WI38 (cell line): ENCODE measurements around the gene MBD4.

Source experiments
- H3K4me3 ChIP-seq: 2 replicates; pipeline ENCODE4 v1.5.1; 2011; ENCODE audit warnings: low read depth, mild to moderate bottlenecking, control low read depth, low read length
- CTCF ChIP-seq: IDR thresholded peaks from 2 replicates; pipeline ENCODE4 v1.5.1; 2012; ENCODE audit warnings: low read depth, mild to moderate bottlenecking, control low read depth, low read length

Gene MBD4

GRCh38 chr3:129422897-129423296 is 16.9 kb downstream of the MBD4 start:
- no peak overlapping the region for H3K4me3 ChIP-seq
- TF ChIP-seq CTCF: no peak

- no peak for TF ChIP-seq CTCF
- no peak overlapping the region for H3K4me3 ChIP-seq
These were observed 17.6 kb downstream of the MBD4 start for GRCh38 chr3:129421988-129422745.

- H3K4me3 ChIP-seq: no peak overlapping the region
- TF ChIP-seq CTCF: no peak
These were observed 18.4 kb downstream of the MBD4 start for GRCh38 chr3:129421236-129421883.

- no peak overlapping the region for H3K4me3 ChIP-seq
- no peak for TF ChIP-seq CTCF
These were observed 20.3 kb downstream of the MBD4 start for GRCh38 chr3:129419476-129419875.

- no peak for TF ChIP-seq CTCF
- no peak overlapping the region for H3K4me3 ChIP-seq
These were observed 21.4 kb downstream of the MBD4 start for GRCh38 chr3:129418041-129418973.

- no peak for TF ChIP-seq CTCF
- no peak overlapping the region for H3K4me3 ChIP-seq
These were observed 22.4 kb downstream of the MBD4 start for GRCh38 chr3:129417326-129417725.
